Measurements from ENCODE around the gene PAWR. TPM values are rescaled to one million over a fixed set of nuclear protein-coding genes. Genes with fewer than 3 reads are reported as not detected.
"Not testable (repeated sequence)": the region's sequence is repeated elsewhere in the genome, so short reads cannot be mapped to it uniquely, and the experiment has no call there.

The PAWR gene
- total RNA-seq, 1 donor from 2014 or later = 53.5 TPM

DNA sequence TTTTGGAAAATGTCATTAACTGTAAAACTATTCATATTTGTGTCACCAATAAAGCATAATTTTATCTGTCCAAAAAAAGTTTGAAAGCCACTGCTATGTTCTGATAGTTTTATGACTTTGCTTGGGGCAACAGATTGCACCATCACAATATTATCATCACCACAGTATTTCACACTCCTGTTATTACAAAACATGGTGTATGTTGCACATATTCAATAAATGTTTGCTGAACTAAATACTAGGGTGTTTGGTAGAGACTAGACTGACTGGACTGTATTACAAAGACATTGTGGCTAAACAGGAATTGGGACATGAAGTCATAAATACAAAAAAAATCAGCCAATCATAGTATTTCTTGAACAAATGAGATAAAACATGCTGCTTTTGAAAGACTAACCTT lies 55.1 kb downstream of the PAWR start:
- H3K36me3 ChIP-seq = no peaks in the 10 kb centered on the region
- H3K9me3 ChIP-seq = no peaks in the 10 kb centered on the region
- no peak overlapping the region for H3K27ac ChIP-seq
- DNase-seq (no peak), ATAC-seq (no peak)
- intact Hi-C loops (cut with DNase I) = no loop called here
- no peaks in the 10 kb centered on the region for H3K27me3 ChIP-seq (ENCODE audit: low read depth)
- H3K4me3 ChIP-seq = no peak overlapping the region
- TF ChIP-seq, protein P1, sequence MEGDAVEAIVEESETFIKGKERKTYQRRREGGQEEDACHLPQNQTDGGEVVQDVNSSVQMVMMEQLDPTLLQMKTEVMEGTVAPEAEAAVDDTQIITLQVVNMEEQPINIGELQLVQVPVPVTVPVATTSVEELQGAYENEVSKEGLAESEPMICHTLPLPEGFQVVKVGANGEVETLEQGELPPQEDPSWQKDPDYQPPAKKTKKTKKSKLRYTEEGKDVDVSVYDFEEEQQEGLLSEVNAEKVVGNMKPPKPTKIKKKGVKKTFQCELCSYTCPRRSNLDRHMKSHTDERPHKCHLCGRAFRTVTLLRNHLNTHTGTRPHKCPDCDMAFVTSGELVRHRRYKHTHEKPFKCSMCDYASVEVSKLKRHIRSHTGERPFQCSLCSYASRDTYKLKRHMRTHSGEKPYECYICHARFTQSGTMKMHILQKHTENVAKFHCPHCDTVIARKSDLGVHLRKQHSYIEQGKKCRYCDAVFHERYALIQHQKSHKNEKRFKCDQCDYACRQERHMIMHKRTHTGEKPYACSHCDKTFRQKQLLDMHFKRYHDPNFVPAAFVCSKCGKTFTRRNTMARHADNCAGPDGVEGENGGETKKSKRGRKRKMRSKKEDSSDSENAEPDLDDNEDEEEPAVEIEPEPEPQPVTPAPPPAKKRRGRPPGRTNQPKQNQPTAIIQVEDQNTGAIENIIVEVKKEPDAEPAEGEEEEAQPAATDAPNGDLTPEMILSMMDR (IDR thresholded peaks at IDR 0.05) = no peak
- no peaks in the 10 kb centered on the region for H3K4me1 ChIP-seq

GRCh38 chr12:79634957-79635471 lies 55.8 kb downstream of the PAWR start:
- no peak for ATAC-seq
- DNase-seq = no peak
- no peak overlapping the region for H3K4me3 ChIP-seq
- no peaks in the 10 kb centered on the region for H3K4me1 ChIP-seq
- H3K27me3 ChIP-seq (ENCODE audit: low read depth) = no peaks in the 10 kb centered on the region
- TF ChIP-seq, protein P1 (IDR thresholded peaks at IDR 0.05) = no peak
- no peaks in the 10 kb centered on the region for H3K9me3 ChIP-seq
- no peaks in the 10 kb centered on the region for H3K36me3 ChIP-seq
- no peak overlapping the region for H3K27ac ChIP-seq
- intact Hi-C loops (cut with DNase I) = no loop called here

- ATAC-seq (no peak), DNase-seq (no peak)
- no peaks in the 10 kb centered on the region for H3K36me3 ChIP-seq
- H3K4me3 ChIP-seq = no peak overlapping the region
- H3K27ac ChIP-seq = no peak overlapping the region
- TF ChIP-seq, protein P1 (IDR thresholded peaks at IDR 0.05) = no peak
- H3K9me3 ChIP-seq = no peaks in the 10 kb centered on the region
- H3K27me3 ChIP-seq (ENCODE audit: low read depth) = no peaks in the 10 kb centered on the region
- H3K4me1 ChIP-seq = no peaks in the 10 kb centered on the region
- intact Hi-C loops (cut with DNase I) = no loop called here
Observed at GRCh38 chr12:79629561-79629960, 61.2 kb downstream of the PAWR start.

DNA sequence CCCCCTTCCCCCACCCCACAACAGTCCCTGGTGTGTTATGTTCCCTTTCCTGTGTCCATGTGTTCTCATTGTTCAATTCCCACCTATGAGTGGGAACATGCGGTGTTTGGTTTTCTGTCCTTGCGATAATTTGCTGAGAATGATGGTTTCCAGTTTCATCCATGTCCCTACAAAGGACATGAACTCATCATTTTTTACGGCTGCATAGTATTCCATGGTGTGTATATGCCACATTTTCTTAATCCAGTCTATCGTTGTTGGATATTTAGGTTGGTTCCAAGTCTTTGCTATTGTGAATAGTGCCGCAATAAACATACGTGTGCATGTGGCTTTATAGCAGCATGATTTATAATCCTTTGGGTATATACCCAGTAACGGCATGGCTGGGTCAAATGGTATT lies 64.0 kb downstream of the PAWR start:
- H3K27me3 ChIP-seq (ENCODE audit: low read depth); DNase-seq; ATAC-seq; H3K4me1 ChIP-seq; H3K27ac ChIP-seq; H3K9me3 ChIP-seq; intact Hi-C loops (cut with DNase I); H3K4me3 ChIP-seq; H3K36me3 ChIP-seq: not testable (repeated sequence)

DNA sequence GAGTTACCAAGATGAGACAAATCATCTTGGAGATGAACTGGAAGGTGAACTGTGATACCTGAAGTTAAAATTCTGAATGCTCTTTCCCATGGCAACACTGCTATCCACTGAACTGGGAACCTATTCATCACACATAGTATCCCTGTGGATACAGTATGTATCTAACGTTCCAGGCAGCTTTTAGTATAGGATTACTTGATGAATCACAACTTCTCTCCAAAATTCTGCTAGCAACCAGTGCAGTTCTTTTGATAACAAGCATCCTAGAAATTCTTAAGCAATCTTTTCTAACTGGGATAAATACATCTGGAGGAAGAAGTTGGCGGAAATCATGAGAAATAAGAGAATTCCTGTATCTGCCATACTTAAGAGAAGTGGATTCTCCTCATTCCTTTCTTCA lies 66.4 kb downstream of the PAWR start:
- H3K4me3 ChIP-seq = no peak overlapping the region
- no peak for DNase-seq
- intact Hi-C loops (cut with DNase I) = no loop called here
- TF ChIP-seq, protein P1 (IDR thresholded peaks at IDR 0.05) = no peak
- H3K4me1 ChIP-seq = no peaks in the 10 kb centered on the region
- ATAC-seq = no peak
- peaks cover 10% of the 10 kb centered on the region for H3K36me3 ChIP-seq
- no peaks in the 10 kb centered on the region for H3K27me3 ChIP-seq (ENCODE audit: low read depth)
- no peaks in the 10 kb centered on the region for H3K9me3 ChIP-seq
- no peak overlapping the region for H3K27ac ChIP-seq

DNA sequence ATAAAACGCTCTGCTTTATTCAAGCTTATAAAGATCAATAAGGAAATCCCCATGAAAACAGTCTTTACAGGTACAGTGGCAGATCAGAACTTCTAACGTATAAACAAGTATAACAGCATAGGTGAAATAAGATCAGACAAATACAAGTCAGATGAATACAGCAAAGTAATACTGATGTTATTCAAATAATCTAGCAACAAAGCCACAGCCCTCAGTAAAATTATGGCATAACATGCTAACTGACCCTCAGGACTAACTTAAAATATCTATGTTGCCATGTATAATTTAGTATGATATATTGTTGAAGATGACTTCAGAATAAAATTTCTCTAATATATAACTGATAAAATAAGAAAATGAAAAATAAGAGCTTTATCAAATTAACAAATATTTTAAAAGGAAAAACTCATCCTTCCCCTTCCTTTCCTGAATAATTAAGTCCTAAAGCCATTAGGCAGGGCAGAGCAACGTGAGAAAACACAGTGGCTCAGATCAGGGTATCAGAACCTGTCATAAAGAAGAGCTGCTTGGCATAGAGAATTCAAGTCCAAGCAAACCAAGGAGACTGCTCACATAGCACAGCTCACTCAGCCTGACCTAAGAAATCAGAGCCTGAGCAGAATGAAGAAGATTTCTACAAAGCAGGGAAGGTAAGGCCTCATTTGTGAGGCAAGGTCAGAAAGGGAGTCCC lies 70.7 kb downstream of the PAWR start:
- H3K4me3 ChIP-seq = no peak overlapping the region
- H3K36me3 ChIP-seq = peaks cover 10% of the 10 kb centered on the region
- no peaks in the 10 kb centered on the region for H3K27me3 ChIP-seq (ENCODE audit: low read depth)
- ATAC-seq = no peak
- intact Hi-C loops (cut with DNase I) = no loop called here
- H3K4me1 ChIP-seq = no peaks in the 10 kb centered on the region
- no peak for DNase-seq
- H3K27ac ChIP-seq = no peak overlapping the region
- H3K9me3 ChIP-seq = no peaks in the 10 kb centered on the region
- TF ChIP-seq, protein P1 (IDR thresholded peaks at IDR 0.05) = no peak
